G401.6 (cell line): Measurements from ENCODE around the gene FMNL2.
"Not testable (repeated sequence)": the region's sequence is repeated elsewhere in the genome, so short reads cannot be mapped to it uniquely, and the experiment has no call there.

Experiments
- FAIRE-seq: peaks from 2 replicates; lab custom pipeline; 2012; peaks lifted over from hg19 to GRCh38; lab: Jason Lieb, UNC

FMNL2 gene

DNA sequence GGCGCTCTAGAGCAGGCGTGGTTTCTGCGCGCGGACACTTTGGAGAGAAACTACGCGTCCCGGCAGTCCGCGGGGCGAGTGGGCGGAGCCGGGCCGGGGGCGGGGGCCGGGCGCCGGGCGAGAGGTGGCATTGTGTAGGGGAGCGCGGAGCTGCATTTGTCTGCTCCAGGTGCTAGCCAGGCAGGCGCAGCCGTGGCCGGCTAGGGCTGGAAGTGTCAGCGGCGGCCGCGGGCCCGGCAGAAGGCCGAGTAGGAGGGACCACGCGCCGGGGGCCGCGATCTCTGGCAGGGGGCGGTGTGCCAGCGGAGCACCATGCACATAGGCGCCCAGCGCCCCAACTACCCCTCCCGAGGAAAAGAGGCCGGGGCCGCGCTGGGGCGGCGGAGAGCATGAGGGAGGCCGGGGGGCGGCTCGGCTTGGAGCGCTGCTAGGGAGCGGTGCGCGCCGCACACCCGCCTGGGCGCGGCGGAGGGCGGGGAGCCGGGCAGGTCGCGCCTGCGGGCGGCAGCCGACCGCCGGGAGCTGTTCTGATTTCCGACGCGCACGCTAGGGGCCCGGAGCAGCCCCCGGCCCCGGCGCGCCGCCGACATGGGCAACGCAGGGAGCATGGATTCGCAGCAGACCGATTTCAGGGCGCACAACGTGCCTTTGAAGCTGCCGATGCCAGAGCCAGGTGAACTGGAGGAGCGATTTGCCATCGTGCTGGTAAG is at the start of gene FMNL2:
TSS of gene FMNL2 (plus strand) at position 159 of the 710 bp plus-strand sequence.
- FAIRE-seq: no peak

DNA sequence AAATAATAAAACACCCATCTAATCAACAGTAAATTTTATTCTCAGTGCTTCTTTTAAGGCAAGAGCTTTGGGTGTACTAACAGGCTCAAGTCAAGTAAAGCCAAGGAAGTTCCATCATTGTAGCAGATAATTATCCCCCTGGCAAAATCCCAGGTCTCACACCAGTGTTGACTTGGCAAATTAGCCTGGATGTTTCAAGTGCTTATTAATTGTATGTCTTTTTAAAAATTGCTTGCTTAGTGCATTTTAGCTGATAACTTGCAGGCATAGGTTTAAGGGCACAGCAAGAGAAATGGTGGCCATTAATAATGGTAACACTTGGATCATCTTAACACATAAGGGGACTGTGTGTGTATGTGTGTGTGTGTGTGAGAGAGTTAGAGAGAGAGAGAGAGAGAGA is 42.0 kb upstream of the FMNL2 start:
- FAIRE-seq: no peak

DNA sequence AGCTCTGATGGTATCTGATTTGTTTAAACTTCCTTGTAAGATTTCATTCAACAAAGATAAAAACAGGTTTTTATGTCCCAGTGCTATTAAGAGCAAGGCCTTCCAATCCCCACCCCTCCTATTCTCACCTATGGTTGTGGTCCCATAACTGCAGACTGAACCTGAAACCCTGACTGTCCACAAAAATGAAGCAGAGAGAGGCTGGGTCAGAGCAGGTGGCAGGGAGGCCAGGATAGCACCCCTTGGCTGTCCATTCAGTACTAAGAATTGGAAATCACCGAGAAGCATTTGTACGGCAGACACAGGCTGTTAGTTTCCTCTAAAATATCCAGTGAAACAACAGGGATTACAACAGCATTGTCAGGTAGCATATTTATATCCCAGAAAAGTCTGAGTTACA is 37.3 kb upstream of the FMNL2 start:
- FAIRE-seq: no peak

DNA sequence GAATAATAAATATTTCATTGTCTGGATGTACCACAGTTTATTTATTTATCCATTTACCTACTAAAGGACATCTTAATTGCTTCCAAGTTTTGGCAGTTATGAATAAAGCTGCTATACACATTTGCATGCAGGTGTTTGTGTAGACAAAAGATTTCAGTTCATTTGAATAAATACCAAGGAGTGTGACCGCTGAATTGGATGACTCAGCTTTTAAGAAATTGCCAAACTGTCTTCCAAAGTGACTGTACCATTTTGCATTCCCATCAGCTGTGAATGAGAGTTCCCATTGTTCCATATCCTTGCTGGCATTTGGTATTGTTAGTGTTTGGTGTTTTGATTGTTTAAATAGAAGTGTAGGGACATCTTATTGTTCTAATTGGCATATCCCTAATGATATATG is 36.2 kb upstream of the FMNL2 start:
- FAIRE-seq: no peak

DNA sequence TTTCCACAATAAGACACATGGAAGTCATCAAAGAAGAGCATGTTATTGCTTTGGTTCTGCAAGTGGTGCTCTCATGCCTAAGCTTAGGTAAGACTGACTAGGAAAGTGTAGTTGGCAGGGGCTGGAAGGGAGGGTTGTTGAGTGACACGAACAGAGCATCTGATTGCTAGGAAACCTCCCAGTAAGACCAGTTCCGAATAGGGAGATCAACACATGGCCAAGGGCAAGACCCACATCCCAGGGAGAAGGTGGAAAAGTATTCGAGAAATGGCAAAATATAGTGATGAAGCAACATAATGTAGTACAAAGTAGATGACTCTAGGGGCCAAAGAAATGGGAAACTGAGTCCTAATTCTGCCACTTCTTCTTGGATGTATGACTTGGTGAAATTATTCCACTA is 33.8 kb upstream of the FMNL2 start:
- no peak for FAIRE-seq

DNA sequence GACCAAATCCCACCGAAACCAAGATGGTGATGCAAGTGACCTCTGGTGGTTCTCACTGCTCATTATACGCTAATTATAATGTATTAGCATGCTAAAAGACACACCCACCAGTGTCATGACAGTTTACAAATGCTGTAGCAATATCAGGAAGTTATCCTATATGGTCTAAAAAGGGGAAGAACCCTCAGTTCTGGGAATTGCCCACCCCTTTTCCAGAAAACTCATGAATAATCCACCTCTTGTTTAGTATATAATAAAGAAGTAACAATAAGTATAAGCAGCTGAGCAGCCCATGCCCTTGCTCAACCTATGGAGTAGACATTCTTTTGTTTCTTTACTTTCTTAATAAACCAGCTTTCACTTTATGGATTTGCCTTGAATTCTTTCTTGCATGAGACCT is 31.0 kb upstream of the FMNL2 start:
- no peak for FAIRE-seq

DNA sequence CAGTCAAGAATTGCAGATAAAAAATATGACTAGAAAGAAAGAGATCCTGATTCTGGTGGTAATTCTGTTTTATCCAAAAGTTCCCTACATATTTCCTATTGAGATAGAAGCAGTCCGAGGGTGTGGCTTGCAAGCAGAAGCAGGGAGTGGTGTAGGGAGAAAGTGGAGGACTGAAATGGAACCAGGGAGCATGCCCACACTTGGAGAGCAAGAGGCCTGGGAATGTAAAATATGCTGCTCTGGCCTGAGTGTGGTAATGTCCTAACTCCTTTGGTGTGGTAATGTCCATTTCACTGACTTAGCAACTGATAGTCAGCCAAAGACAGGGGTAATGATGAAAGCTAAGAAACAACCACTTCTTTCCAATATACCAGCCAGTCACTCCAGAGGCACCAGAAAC is 30.1 kb upstream of the FMNL2 start:
- no peak for FAIRE-seq

DNA sequence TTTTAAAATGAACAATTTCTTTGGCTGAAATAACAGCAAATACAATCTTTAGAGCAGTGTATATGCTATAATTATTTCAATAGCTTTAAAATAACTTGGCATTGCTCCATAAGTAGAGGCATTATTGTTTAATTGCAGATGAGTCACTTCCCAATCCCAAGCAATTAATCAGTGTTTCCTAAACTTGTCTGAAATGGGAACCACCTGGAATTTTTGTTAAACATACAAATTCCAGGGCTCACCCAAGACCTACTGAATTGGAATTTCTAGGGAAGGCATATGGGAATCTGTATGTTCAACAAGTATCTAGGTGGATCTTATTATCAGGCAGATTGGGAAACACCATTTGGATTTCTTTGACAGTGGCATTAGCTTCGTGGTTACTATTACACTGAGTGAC is 27.1 kb upstream of the FMNL2 start:
- FAIRE-seq: no peak

DNA sequence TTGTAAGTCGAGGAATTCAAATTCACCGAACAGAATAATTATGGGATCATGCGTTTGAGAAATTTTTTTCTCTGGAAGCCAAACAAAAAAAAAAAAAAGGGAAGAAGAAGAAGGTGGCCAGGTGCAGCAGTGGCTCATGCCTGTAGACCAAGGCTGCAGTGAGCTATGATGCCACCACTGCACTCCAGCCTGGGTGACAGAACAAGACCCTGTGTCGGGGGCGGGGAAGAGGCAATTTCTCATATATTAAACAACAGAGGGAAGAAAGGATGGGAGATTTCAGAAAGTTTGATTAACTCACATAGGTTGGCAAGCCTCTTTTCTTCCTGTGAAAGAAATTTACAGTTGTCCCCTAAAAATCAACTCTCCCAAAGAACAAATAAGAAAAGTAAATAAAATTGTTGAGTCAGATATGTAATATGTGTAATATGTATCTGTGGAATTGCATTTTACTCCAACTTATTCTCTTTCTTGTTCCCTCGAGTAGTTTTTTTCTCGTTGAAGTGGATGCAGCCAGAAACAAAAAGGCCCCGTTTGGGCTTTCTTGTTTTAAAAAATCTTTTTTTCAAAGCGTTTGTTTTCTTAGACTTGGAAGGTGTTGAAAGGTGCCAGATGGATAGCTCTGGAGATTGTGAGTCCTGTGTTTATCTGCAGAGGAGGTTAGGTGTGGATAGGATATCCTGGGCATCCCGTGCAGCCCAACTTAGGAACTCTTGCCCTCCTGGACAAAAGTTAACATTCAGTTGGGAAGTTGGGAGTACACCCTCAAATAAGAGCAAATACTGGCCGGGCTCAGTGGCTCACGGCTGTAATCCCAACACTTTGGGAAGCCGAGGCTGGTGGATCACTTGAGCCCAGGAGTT is 25.4 kb upstream of the FMNL2 start:
- FAIRE-seq: no peak

DNA sequence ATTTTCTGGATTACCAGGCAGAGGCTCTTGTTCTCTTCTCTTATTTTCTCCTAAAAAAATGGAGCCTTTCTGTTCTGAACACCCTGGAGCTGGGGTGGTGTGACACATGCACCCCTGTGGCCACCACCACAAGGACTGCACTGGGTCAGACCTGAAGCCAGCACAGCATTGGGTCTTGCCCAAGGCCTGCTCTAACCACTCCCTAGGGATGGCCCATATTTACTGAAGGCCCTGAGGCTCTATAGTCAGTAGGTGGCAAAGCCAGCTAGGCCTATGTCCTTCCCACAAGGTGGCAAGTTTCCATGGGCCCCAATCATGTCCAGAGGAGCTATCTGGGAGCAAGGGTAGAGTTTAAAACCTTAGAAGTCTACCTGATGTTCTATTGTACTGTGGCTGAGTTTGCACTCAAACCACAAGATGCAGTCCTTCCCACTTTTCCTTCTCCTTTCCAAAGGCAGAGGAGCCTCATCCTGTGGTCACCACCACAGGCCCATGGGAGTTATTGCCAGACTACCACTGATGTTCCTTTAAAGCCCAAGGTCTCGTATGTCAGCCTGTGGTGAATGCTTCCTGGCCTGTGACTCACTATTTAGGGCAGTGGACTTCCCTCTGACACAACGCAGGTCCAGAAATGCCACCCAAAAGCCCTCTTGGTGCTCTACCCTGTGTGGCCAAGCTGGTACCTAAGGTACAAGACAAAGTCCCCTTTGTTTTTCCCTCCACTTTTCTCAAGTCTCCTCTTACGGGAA is 15.0 kb upstream of the FMNL2 start:
- no peak for FAIRE-seq

DNA sequence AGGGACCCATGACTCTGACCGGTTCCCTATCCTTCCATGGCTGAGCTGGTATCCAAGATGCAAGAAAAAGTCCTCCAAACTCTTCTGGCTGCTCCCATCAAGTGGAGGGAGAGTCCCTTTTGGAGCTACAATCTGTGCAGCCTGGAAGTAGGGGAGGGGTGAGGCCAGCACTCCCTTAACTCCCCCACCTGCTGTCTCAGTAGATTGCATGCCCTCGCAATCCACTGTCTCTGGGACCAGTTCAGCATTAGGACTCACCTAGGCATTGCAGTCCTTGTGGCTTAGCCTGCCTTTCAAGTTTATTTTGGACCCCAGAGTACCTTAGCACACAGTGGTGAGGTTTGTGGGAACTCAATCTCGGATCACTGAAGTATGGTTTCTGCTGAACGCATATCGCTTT is 14.2 kb upstream of the FMNL2 start:
- FAIRE-seq: no peak

DNA sequence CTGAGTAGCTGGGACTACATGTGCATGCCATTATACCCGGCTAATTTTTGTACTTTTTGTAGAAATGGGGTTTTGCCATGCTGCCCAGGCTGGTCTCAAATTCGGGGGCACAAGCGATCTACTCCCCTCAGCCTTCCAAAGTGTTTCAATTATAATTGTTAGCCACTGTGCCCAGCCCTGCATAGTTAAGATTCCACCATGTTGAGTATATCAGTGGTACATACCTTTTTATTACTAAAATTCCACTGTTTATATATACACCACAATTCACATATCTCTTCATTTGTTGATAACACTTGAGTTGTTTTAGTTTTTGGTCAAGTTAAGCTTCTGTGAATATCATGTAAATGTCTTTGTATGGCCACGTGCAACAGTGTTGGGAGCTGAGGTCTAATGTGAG is 12.8 kb upstream of the FMNL2 start:
- no peak for FAIRE-seq

DNA sequence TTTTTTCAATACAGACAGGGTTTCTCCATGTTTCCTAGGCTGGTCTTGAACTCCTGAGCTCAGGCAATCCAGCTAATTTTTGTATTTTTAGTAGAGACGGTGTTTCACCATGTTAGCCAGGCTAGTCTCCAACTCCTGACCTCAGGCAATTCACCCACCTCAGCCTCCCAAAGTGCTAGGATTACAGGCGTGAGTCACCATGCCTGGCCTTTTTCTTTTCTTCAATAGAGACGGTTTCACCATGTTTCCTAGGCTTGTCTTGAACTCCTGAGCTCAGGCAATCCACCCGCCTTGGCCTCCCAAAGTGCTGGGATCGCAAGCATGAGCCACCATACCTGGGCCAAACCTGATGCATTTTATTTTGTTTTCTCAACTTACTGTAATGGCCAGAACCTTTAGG is 9.8 kb upstream of the FMNL2 start:
- FAIRE-seq: not testable (repeated sequence)

DNA sequence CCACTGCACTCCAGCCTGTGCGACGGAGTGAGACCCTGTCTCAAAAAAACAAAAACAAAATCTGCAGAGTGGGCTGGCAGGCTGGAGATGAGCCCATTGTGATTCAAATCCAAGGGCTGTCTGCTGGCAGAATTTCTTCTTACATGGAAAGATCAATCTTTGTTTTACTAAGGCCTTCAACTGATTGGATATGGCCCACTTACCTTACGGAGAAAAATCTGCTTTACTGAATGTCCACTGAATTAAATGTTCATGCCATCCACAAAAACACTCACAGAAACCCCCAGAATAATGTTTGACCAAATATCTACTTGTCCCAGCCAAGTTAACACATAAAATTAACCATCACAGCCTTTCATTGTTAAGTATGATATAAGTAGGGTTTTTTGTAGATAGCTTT is 8.3 kb upstream of the FMNL2 start:
- FAIRE-seq: no peak

DNA sequence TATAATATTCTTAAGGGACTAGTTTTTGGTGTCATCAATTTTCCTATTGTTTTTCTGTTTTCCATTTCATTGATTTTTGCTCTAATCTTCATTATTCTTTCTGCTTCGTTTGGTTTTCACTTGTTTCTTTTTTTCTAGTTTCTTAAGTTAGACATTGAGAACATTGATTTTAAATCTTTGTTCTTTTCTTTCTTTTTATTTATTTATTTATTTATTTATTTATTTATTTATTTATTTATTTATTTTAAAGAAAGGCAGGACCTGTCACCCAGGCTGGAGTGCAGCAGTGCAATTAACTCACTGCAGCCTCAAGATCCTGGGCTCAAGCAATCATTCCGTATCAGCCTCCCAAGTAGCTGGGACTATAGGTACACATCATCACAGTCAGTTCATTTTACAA is 7.0 kb upstream of the FMNL2 start:
- FAIRE-seq: no peak

DNA sequence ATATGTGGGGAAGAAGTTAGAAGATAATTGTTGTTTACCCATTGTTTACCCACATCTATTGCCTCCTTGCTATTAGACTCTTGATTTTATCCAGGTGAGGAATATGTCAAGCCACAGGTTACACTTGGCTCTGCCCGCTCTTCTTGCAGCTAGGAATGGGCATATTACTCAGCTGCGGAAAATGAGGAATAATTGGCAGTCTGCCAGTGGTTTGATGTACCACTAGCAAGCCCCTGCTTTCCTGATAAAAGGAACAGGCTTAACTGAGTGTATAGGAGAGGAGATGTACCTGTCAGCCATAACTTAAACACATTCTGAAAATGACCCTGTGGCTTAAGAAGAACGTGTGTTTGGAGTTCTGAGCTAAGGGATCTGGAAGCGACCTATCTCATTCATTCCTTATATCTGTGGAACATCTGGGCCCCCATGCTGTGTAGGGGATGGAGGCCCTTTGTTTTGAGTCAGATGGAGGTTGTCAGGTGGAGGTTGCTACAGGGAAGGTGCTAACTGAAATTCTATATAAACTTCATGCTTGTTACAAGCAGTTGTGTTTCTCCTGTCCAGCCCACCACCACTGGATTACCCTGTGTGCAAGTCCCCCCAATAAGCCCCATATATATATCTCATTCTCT is 4.6 kb upstream of the FMNL2 start:
- no peak for FAIRE-seq

DNA sequence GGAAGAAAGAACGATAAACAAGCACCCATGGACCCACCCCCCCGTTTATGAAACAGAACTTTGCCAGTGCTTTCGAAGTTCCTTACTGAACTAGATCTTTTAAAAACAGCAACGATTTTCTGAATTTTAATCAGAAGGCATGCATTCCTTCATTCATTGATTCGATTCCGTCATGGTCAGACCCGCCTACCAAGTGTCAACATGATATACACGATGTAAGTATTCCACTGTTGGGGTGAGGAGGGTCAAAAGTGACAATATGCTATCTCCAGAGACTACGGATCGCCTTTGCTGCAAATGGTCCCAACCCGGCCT is 316 bp upstream of the FMNL2 start:
- peak; percentile 27 for FAIRE-seq

DNA sequence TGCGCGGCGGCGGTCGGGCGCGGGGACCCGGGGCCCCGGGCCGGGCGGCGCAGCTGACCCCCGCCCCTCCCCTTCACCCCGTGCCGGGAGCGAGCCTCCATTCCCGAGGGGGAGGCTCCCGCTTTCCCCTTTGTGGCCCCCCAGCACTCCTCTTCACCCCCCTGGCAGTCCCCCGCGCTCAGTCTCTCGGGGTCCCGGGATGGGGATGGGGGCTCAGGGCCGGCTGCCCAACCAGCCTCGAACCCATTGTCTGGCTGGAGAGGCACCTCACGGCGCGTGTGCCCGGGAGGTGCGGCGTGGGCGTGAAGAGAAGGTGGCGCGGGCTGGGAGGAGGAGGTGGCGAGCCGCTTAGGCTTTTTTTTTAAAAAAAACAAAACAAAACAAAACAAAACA is 748 bp downstream of the FMNL2 start:
- no peak for FAIRE-seq

DNA sequence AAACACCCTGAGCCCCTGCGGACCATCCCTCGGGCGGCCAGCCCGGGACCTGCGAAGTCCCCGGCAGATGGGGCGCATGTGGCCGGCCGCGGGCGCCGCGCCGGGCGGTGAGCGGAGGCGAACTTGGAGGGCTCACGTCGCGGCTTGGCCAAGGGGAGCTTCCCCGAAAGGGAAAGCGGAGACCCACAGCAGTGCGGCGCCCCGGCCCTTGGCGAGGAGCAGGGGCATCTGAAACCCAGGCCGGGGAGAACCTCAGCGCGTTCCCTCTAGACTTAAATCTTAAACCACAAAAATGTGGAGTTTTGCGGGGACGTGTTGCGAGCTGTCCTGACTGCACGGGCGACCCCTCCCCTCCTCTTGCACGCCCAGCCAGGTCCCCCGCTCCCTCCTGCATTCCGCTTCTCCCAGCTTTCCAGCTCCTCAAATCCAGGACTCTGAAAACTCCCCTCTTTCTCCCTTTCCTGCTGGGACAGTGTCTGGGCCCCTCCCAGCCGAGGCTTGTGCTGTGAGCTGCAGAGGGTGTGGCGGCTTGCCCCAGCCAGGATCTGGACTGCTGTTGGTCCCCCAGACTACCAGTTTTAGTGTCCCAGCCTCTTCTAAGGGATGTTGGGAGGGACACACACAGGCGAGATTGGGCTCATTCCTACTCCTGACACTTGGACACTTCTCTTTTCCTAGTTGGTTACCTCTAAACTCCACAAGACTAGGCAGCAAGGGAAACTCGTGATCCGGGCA is 1.3 kb downstream of the FMNL2 start:
- FAIRE-seq: peak; percentile 3

DNA sequence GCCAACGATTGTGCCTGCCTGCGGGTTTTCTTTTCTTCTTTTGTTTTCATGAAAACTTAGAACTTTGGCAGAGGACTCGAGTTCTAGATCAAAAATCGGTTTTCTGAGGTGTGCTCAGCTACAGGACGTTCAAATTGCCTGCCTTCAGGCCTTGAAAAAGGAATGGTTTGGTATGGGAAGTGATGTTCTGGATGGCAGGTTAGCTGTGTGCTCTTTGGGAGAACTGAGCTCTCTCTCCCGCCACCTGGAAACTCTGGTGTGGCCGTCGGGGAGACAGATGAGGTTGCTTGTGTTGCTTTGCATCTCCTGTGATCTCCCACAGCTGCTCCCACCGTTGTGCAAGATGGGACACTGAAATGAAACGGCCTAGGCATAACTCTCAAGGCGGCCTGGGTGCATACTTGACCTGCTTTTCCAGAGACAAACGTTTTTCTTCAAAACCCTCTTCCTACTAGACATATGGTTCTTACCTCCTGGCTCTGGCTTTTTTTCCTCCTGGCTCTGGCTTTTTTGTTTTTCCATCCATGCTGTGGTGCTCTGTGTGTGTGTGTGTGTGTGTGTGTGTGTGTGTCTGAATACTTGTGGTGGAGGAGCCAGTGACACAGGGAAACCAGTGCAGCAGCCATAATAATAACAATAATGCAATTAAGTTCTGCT is 2.0 kb downstream of the FMNL2 start:
- FAIRE-seq: no peak

DNA sequence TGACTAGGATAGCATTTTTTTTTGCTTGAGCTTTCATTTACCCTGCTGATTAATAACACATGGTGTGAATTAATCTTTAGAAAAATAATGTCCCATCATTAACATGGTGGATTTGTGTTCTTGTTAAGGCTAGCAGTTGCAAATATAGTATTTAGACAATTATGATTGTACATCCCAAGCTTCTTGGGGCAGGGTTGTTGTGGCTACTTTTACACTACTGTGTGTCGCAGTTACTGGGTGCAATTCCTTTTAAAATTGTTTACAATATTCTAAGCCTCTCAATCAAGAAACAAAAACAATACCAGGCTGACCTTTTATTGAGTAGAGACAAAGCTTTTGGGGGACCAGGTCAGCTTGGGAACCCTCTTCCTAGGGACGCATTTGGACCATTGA is 2.5 kb downstream of the FMNL2 start:
- FAIRE-seq: no peak
